NCI-H2107 (cell line): ENCODE measurements around the gene PLXNA4.

Experiments
- DNase-seq: peaks from one replicate; lab custom pipeline; 2025; lab: John Stamatoyannopoulos, UW

The PLXNA4 gene

DNA sequence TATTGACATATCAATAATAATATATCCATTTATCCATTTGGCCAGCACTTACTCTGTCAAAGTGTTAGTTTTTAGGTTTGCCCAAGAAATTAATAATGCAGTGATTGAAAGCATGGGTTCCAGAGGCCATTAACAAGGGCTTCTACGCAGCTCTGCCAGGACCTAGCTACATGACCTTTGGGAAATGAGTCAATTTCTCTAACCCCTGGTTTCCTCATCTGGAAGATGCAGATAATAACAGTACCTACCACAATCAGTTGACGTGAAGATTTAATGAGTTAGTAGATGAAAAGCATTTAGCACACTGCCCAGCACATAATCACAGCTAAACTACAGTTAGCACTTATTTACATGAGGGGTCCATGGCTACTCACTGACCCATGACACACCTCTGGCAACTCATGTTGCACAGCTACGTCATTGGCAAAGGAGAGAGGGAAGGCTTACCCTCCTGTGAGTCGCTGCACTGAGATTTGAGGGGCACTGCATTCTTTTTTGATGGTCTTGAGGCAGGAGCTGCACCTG, 263.7 kb downstream of the PLXNA4 start:
- DNase-seq: no peak

DNA sequence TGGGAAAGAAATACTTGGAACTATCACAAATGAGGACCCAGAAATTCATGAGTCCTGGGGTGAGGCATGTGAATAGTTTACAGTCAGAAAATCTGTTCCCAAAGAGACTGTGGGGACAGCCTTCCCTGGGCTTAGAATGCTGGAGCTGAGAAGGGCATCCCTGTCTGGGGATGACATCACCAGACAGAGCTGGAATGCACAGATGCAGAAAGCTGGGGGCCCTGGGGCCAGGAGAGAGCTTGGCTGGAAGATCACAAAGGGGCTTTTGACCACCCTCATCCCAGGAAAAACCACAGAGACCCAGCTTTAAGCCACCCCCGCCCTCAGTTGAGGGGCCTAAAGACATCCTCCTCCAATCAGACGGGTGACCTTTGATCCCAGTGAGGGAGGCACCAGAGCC, 264.5 kb downstream of the PLXNA4 start:
- no peak for DNase-seq

DNA sequence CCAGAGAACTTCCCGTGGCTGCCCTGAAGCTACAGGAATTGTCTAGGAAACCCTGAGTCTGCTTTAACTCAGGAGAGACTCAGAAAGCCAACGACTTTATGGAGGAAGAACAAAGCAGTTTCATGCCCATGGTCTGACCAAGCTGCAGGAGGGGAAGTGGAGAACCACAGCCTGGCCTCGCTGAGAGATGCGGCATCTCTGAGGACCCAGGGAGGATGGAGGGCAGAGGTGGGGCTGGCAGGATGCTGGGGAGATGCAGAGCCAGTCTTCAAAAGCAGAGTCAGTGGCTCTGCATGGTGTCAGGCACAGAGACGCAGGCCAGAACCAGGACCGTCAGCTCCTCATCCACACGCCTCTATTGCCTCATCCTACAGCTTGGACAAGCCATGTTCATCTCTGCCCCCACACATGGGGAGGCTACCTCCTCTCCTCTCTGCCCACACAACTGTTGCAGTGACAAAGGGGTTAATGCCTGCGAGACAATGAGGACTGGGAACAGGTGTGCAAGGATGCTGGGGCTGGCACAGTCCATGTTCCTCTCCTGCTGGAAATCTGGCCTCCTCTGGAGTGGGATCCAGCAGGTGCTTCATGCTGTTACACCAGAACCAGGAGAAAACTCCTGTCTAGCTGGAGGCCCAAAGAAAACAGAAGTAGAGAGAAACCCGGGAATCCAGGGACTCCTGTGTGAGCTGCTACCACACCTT, 267.0 kb downstream of the PLXNA4 start:
- DNase-seq: no peak

DNA sequence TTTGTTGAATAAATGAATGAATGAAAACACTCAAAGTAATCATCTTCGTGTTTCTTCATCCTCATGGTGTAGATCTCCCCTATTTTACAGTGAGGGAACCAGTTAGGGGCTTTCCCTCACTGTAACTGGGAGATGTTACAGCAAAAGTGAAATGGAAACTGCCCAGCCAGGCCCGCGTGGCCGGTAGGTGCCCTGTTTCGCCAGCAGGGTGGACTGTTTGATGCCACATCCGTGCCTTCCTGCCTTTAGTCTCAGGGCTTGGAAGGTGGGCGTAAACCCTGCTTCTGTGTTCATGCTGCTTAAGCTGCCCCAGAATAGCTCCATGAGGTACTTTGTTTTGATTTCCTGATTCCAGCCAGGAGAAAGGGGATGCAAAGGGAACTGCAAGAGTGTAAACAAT, 268.8 kb downstream of the PLXNA4 start:
- no peak for DNase-seq

DNA sequence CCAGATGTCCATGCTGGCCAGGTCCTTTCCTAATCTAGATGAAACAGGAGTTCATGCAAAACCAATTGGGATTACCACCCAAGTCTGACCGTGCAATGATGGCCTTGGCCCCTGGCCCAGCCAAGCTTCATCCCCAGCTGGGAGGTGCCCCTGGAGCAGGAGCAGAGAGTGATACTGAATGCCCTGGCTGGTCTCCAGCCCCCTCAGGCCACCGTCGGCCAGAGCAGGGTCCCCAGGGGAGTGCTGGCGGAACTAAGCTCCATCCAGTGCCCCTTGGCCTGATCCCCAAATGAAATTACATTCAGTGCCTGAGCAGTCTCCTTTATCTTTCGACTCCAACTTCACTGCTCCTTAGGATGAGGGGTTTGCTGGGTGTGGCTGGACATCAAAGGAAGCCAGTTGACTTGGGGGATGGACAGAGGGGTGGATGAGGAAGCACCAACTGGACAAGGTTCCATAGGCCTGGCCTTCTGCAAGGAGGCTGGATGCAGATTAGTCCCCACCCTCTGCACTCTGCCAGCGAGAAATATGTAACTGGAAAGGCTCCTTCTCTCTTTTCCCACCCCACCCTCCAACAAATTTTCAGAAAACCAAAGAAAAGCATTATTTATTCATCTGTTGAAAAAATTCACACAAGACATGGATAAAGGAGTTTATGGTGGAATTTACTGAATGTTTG, 275.5 kb downstream of the PLXNA4 start:
- no peak for DNase-seq

DNA sequence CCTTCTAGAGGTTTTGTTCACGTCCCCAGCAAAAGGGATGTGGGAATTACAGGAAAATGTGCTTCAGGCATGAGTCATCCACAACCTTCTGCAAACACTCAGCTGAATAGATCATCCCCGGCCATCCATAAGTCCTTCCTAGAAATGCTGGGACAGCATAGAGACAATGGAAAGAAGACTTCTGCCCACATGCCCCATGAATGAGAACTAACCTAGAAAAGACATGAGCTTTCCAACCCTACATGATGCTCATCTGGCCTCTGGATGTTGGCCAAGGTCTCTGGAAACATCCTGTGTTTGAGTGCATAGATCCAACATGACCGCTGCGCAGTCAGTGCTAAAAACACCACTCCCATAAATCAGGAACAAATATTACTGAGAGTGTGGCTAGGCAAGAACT, 277.5 kb downstream of the PLXNA4 start:
- DNase-seq: no peak

DNA sequence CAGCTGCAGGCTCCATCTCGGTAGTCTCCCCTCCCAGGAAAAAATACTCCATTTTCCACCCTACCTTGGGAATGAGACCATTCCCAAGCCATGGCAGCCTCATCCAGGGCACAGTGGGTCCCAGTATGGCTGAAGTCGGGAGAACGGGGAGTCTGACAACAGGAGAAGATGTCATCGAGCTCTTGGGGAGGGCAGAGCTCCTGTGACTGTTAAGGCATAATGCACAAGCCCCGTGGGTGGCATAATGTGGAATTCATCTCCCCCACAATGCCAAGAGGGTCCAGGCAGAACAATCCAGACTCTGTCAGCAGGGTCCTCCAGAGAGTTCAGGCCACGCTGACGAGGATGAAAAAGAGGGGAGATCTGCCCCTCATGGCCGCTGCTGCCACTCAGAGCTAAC, 279.4 kb downstream of the PLXNA4 start:
- no peak for DNase-seq

DNA sequence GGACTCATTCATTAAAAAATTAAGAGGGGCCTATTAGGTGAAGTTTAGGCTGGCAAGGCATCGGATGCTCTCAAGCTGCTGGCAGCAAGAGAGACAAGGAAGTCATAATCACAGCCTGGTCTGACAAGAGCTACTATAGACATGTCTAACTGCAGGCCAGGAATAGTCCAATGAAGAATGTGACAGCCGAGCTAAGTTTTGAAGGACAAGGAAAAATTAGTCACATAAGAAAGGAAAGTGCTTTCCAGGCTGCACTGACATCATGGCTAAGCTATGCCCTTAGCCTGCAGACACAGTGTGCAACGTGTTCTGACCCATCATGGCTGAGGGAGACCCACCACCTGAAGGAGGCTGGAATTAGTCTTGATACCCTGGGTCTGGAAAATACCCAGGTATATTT, 281.1 kb downstream of the PLXNA4 start:
- no peak for DNase-seq

DNA sequence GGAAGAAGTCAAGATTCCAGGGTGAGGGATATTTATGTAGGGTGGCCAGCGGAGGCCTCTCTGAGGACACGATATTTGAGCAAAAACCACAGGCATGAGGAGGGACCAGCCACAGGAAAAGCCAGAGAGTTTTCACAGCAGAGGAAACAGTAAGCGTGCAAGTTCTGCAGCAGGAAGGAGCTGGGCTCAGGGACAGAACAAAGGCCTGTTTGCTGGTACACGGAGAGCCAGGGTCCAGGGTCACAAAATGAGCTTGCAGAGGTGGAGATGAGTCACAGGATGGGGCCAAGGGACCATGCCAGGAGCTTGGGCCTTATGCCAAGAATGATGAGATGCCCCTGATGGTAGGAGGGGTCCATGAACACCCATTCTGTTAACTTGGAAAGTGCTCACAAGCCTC, 283.5 kb downstream of the PLXNA4 start:
- DNase-seq: no peak

DNA sequence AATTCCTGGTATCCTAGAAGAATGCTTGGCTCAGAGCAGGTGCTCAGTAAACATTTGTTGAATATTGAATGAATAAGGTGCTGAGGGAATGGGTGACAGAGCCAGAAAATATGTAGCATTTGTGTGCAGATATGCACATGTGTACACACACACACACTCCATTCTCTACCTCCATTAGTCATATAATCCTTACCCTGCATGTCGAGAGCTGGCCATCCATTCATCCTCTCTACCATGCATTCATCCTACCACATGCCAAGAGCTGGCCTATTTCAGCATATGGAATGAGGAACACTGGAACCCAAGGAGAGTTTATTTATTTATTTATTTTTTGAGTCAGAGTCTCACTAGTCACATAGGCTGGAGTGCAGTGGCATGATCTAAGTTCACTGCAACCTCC, 284.8 kb downstream of the PLXNA4 start:
- DNase-seq: no peak

DNA sequence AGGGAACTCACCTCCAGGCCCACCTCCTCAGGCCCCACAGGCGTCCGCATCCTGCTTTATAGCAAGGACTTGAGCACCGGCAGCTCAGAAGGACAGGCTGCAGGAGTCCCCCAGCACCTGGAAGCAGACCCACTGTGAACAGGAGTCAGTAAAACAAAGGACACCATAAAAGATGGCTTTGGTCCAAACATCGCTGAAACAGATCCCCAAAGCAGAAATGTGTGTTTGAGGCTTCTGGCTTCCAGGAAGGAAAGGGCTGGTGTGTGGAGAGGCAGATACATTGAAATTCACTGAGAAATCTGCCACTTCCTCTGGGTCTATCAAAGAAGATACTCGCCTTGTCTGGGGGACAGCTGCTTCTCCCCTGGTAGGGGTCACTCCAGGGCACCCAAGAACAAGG, 286.2 kb downstream of the PLXNA4 start:
- DNase-seq: no peak

DNA sequence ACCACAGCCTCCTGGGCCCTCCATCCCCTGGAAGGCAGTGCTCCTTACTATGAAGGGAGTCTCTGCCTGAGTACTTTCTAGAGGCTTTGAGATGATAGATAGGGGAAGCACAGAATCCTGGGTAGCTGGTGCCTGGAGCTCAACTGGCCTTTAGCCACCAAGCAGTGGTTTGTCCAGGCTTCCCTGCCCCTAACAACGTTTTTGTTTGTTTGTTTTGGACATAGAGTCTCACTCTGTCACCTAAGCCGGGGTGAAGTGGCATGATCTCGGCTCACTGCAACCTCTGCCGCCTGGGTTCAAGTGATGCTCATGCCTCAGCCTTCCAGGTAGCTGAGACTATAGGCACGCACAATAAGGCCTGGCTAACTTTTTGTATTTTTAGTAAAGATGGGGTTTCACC, 289.4 kb downstream of the PLXNA4 start:
- DNase-seq: no peak

DNA sequence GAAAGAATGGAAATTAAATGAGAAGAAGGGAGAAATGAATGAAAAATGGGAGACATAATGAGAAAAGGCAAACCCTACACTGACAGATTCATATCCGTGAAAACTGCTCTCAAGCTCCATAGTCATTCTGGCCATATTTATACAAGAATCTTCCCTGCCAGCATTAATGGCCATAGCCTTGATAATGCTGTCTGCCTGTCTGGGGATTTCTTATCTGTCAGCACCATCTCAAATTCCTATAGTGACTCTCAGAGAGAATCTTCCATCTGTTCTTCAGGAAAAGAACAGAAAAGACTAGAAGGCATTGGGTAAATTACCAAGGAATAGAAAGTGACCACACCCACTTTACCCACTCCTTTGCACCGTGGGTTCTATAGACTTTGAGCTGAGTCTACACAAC, 295.9 kb downstream of the PLXNA4 start:
- no peak for DNase-seq

DNA sequence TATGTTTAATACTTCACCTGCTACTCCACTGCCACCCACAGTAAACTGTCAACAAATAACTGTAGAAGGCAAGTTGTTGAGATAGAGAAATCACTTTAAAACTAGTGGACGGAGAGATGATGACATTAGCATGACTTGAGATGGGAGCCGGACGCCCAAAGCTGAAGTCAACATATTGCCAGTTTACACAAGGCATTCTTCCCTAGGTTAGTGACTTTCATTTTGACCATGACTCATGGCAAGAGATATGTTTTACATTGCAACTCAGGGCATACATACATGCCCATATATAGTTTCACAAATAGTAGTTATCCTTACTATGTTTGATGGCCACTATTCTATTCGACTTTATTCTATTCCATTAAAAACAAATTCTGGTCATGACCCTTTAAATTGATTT, 296.6 kb downstream of the PLXNA4 start:
- DNase-seq: no peak

DNA sequence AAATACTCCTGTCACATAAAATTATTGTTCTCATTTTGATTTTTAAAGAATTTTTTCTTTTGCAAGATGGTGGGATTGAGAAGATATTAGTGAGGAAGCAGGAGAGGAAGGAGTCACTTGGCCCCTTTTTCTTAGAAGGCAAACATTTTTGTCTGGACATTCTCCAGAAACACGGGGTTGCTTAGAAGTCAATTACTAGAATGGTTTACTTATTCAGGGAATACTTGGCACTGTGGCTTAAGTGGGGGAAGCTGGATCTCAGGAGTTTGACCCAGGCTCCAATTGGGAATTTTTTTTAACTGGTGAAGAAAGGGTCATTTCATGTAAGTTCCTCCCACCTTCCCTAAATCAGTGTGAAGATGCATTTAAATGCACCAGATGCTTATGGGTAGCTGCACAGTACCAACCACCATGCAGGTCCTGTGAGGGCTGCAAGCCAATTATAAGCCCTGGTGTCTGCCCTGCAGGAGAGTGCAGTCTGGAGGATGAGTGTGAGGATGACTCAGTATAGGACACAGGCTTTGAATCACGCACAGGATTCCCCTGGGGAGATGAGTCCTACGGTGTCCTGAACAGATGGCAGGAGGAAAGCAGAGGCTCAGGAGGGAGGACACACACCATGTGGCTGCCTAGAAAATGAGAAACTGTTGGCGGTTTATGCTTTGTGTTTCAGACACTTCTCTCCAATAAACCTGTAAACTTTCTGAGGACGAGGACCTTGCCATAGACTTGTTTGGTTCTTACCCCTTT, 299.1 kb downstream of the PLXNA4 start:
- no peak for DNase-seq

DNA sequence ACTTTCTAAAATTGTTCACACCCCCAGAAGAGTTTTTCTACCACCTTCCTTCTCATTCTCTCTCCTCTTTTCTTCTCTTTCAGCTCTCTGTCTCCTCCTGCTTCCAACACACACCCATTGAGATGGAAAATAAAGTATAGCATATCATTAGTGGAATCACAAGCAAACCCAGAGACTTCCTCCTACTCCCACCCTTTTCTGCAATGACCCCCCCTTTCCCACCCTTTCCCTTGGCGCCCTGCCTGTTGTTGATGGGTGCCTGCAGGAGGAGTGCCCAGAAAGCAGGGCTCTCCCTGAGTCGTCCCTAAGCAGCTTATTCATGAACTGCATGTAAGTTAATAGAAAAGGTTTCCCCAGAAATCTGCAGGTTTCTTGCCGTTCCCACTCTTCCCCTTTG, 300.0 kb downstream of the PLXNA4 start:
- no peak for DNase-seq

DNA sequence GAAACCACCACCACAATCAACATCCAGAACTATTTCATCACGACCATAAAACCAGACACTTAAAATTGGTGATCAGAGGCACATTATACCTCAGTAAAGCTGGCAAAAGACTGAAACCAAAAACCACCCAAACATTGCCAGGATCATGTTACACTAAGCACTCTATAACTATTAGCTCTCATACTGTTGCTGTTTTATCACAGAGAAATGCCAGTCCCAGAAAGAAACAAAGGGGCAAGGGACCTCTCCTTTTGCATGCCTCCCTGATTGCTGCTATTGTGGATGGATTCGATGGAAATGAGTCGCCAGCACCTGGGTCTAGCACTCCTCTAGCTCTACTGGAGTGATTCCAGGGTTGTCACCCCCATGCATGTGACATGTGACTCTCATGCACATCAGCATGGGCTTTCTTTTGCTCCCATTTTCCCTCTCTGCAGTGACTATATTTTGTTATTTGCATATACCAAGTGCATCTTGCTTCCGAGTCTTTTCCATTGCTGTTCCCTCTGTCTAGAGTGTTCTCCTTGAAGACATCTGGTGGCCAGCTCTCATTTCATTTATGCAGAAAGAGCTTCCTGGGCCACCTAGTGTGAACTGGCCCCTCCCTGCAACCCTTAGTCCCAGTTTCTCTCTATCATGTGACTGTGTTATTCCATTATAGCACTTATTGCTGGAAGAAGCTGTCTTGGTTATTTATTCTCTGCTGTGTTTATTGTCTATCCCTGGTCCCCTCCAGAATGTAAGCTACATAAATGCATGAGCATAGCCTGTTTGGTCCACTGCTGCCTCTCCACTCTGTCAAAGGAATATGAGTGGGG, 300.6 kb downstream of the PLXNA4 start:
- peak; percentile 60 for DNase-seq

DNA sequence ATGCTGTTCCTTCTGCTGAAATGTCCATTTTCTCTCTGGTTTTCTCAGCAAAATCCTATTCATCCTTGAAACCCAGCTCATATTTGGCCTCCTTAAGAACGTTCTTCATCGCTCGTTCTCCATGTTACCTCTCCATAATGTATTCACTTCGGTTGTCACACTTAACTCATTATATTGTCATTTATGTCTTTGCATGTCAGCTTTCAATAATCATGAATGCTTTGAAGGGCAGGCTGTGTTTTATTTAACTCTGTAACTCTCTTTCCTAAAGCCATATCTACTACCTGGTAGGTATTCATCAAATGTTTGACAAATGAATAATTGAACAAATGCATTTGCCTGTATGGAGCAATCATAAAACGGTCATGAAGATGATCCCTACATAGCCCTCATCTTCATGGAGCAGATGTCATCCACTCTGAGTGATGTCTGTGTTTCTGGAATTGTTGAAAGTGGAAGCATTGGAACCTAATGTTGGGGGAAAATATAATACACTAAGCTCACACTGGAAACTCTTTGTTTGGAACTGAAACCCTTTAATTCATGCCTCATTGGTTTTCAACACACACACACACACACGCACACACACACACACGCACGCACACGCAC, 303.4 kb downstream of the PLXNA4 start:
- no peak for DNase-seq

DNA sequence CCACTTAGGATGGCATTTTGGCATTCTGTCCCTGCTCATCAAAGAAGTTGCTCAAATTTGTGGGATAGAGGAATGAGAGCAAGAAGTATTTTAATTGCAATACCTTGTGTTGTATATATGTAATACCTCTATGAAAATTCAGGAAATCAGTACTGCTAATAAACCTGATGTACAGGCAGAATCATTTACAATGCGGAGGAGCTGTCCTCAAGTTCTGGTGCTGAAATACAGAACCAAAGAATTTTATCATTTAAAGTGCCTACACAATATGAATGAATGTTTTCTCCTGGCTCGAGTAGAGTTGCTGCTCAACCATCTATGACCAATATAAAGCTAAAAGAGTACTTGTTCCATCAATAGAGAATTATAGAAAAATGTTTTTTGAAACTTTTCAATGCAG, 305.8 kb downstream of the PLXNA4 start:
- DNase-seq: no peak

DNA sequence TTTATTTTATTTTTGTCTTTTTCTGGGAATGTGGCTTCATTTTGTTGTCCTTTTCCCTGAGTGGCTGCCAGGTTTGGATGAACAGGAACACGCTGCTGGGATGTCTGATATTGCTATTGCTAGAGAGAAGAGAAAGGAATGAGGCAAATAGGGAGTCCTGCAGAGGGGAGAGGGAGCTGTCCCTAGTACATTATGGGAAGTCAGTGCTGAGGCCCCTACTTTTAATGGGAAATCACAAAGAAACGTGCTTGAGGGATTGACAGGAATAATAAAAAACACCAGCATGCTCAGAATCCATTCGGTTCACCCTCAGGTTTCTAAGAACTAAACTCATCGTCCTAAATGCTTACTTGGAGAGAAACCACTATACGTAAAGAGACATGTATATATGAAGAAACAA, 306.6 kb downstream of the PLXNA4 start:
- DNase-seq: no peak

DNA sequence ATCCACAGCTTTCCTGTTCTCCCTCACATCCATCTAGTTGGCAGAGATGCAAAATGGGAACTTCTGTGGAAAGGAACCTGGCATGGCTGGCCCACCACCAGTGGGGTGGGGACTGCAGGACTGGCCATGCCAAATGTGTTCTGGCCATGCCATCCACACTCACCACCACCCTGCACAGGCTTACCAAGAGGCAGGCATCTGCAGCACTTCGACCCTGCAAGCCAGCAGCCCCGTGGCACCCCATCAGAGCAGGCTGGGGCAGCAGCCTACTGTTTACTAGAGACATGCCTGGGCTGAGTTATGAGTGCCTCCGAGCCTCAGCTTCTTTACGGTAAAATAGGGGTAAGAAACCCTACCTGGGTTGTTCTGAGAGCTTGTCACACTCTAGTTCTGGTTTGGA, 313.1 kb downstream of the PLXNA4 start:
- no peak for DNase-seq

DNA sequence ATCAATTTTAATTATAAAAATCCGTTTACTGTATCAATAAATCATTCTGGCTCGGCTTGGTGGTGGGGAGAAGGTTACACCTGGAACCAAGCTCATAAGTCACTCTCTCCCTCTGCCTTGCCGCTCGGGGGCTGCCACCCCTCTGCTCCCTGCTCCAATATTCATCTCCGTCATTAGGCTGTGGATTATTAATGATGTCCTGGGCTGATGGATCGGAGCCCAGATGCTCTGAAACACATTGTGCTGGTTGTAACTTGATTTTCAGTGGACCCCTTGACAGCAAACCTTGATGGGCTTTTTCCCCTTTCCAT, 314.2 kb downstream of the PLXNA4 start:
- DNase-seq: no peak
